HepG2 (cell line): ENCODE measurements around the gene UGP2. TPM values are rescaled to one million over a fixed set of nuclear protein-coding genes. Genes with fewer than 3 reads are reported as not detected.

ENCODE experiments used
- ATAC-seq: fragments of 200-7000 bp; cut with Tn5 transposase; 3 replicates; pipeline ENCODE4 v1.9.1; 2020; ENCODE audit warnings: mild to moderate bottlenecking, moderate library complexity
- BruUV-seq: library from RNA; stranded (reverse); fragments of 400-500 nt; replicated peaks from 2 replicates; lab custom pipeline; 2021; lab: Mats Ljungman, UMichigan
- CTCF ChIA-PET: fragments of 300-600 bp; formaldehyde crosslinking; extraction: SDS; loops from one replicate; lab custom pipeline; 2021; ENCODE audit warnings: low total read pairs, inconsistent platforms, low intra/inter-chr PET ratio; lab: Yijun Ruan, JAX
- POLR2A ChIA-PET: fragments of 350-600 bp; sonication (Branson Sonifier 250); formaldehyde crosslinking; loops from one replicate; lab custom pipeline; 2020; ENCODE audit warnings: antibody characterized with exemption, inconsistent platforms; lab: Yijun Ruan, JAX
- DNase-seq: peaks from one replicate; pipeline ENCODE4 v3.0.0-alpha.2; 2015; ENCODE audit warnings: low spot score
- FAIRE-seq: peaks from 3 replicates; lab custom pipeline; 2011; peaks lifted over from hg19 to GRCh38; lab: Jason Lieb, UNC
- H2AFZ ChIP-seq: one replicate; pipeline ENCODE4 v1.6.1; 2011; ENCODE audit warnings: low read length, inconsistent platforms
- H3K27ac ChIP-seq: fragments of 300-600 bp; 3 replicates; pipeline ENCODE4 v1.8.0; 2011; ENCODE audit warnings: mixed run types, mild to moderate bottlenecking, mixed read lengths, low read length, inconsistent platforms; ENCODE audit not compliant: insufficient read depth; ENCODE audit errors: extremely low read length
- H3K27me3 ChIP-seq, 2 experiments: fragments of 200-600 bp in 1 of 2; 2 replicates in 1 of 2; 3 replicates in 1 of 2; pipeline versions ENCODE4 v1.6.0 to v1.8.0; 2011; ENCODE audit warnings: low read length in 2 of 2, mild to moderate bottlenecking in 2 of 2, moderate library complexity in 2 of 2, inconsistent platforms in 1 of 2; ENCODE audit not compliant: insufficient read depth in 2 of 2, control insufficient read depth in 1 of 2
- H3K36me3 ChIP-seq, 2 experiments: fragments of 200-600 bp in 1 of 2; replicated peaks in 1 of 2; 2 replicates in 1 of 2; 3 replicates in 1 of 2; pipeline versions ENCODE4 v1.5.1 to v1.8.0; 2011; ENCODE audit warnings: low read length in 2 of 2, inconsistent platforms in 1 of 2; ENCODE audit not compliant: insufficient read depth in 2 of 2, control insufficient read depth in 1 of 2
- H3K4me1 ChIP-seq: 2 replicates; pipeline ENCODE4 v1.5.1; 2012; ENCODE audit warnings: low read length, inconsistent platforms; ENCODE audit not compliant: insufficient read depth
- H3K4me2 ChIP-seq: 2 replicates; pipeline ENCODE4 v1.6.0; 2011; ENCODE audit warnings: low read depth, low read length, inconsistent platforms
- H3K4me3 ChIP-seq, 3 experiments: fragments of 200-600 bp in 1 of 3; sonication (generic), shearing (Covaris generic) in 1 of 3; replicated peaks in 1 of 3; 2 replicates each; pipeline ENCODE4 v1.5.1; 2011 to 2016; ENCODE audit warnings: low read length in 3 of 3, inconsistent platforms in 2 of 3, low read depth in 2 of 3, mild to moderate bottlenecking in 2 of 3, control low read depth in 1 of 3, mixed read lengths in 1 of 3; ENCODE audit not compliant: insufficient read depth in 1 of 3
- H3K79me2 ChIP-seq: one replicate; pipeline ENCODE4 v1.6.1; 2011; ENCODE audit warnings: low read length, inconsistent platforms; ENCODE audit not compliant: insufficient read depth
- H3K9ac ChIP-seq: 2 replicates; pipeline ENCODE4 v1.6.0; 2011; ENCODE audit warnings: mild to moderate bottlenecking, low read depth, low read length, inconsistent platforms; ENCODE audit not compliant: insufficient read depth
- H3K9me3 ChIP-seq: 2 replicates; pipeline ENCODE4 v1.5.1; 2012; ENCODE audit warnings: mild to moderate bottlenecking, low read length
- H4K20me1 ChIP-seq: 2 replicates; pipeline ENCODE4 v1.6.0; 2011; ENCODE audit warnings: inconsistent platforms, mild to moderate bottlenecking, low read length, moderate library complexity; ENCODE audit not compliant: insufficient read depth
- CHD4 ChIP-seq: fragments of 200-600 bp; sonication (generic); IDR thresholded peaks from 2 replicates; pipeline ENCODE4 v1.7.0; 2017; ENCODE audit warnings: mild to moderate bottlenecking, low read length, borderline replicate concordance
- DNMT1 ChIP-seq: sonication (generic); formaldehyde crosslinking; IDR thresholded peaks from 2 replicates; pipeline ENCODE4 v1.5.1; 2020; ENCODE audit warnings: mild to moderate bottlenecking, missing genetic modification reagents
- FOXP1 ChIP-seq, 2 experiments: fragments of 450-650 bp in 1 of 2; IDR thresholded peaks; 2 replicates each; pipeline ENCODE4 v1.6.1; 2017 to 2018; ENCODE audit warnings: antibody characterized with exemption in 1 of 2
- GABPB1 ChIP-seq: IDR thresholded peaks from 2 replicates; pipeline ENCODE4 v1.6.1; 2016; ENCODE audit warnings: mild to moderate bottlenecking, missing genetic modification reagents, moderate library complexity, missing compliant biosample characterization
- GRHL1 ChIP-seq: sonication (generic); formaldehyde crosslinking; conservative IDR thresholded peaks from 2 replicates; pipeline ENCODE4 v1.8.0; 2022; ENCODE audit warnings: missing genetic modification reagents
- NFE2L1 ChIP-seq: sonication (generic); formaldehyde crosslinking; IDR thresholded peaks from 2 replicates; pipeline ENCODE4 v1.4.0; 2020; ENCODE audit warnings: missing genetic modification reagents, mild to moderate bottlenecking, borderline replicate concordance
- PCBP2 ChIP-seq: fragments of 200-400 bp; formaldehyde crosslinking; optimal IDR thresholded peaks from 2 replicates; pipeline ENCODE3; 2018; ENCODE audit warnings: low read length, low read depth; ENCODE audit not compliant: poor library complexity, severe bottlenecking
- SOX13 ChIP-seq, 3 experiments: fragments of 450-650 bp in 1 of 3; sonication (generic) in 1 of 3; formaldehyde crosslinking in 1 of 3; IDR thresholded peaks in 2 of 3; conservative IDR thresholded peaks in 1 of 3; 2 replicates each; pipeline versions ENCODE4 v1.5.0 to v1.6.1; 2016 to 2020; ENCODE audit warnings: antibody characterized with exemption in 1 of 3, mild to moderate bottlenecking in 1 of 3, missing compliant biosample characterization in 1 of 3, missing genetic modification reagents in 1 of 3, moderate library complexity in 1 of 3
- XBP1 ChIP-seq: sonication (generic); formaldehyde crosslinking; IDR thresholded peaks from 2 replicates; pipeline ENCODE4 v1.5.0; 2020; ENCODE audit warnings: missing genetic modification reagents
- ZBTB20 ChIP-seq: sonication (generic); formaldehyde crosslinking; IDR thresholded peaks from 2 replicates; pipeline ENCODE4 v1.8.1; 2023; ENCODE audit warnings: missing genetic modification reagents, low read depth, mild to moderate bottlenecking, borderline replicate concordance
- ZNF33A ChIP-seq: sonication (generic); formaldehyde crosslinking; IDR thresholded peaks from 2 replicates; pipeline ENCODE4 v1.5.1; 2020; ENCODE audit warnings: missing genetic modification reagents, mild to moderate bottlenecking, moderate library complexity, borderline replicate concordance
- ZNF501 ChIP-seq: sonication (generic); formaldehyde crosslinking; IDR thresholded peaks from 2 replicates; pipeline ENCODE4 v1.5.1; 2020; ENCODE audit warnings: mild to moderate bottlenecking, moderate library complexity, missing genetic modification reagents
- ZNF563 ChIP-seq: sonication (generic); formaldehyde crosslinking; IDR thresholded peaks from 2 replicates; pipeline ENCODE4 v1.8.0; 2022; ENCODE audit warnings: mild to moderate bottlenecking, moderate library complexity, missing genetic modification reagents
- ZNF589 ChIP-seq: sonication (generic); formaldehyde crosslinking; conservative IDR thresholded peaks from 2 replicates; pipeline ENCODE4 v1.8.0; 2022; ENCODE audit warnings: mild to moderate bottlenecking, moderate library complexity, missing genetic modification reagents
- WGBS: methylation state at CpG from one replicate; pipeline ENCODE4 v1.1.6; 2017; ENCODE audit warnings: low lambda C conversion rate; 5-methylcytosine and 5-hydroxymethylcytosine counted together
- in situ Hi-C: cut with HindIII; loops from 2 replicates; pipeline ENCODE4 v1.10.0; 2017; ENCODE audit warnings: low pct_unique_long_range_greater_than_20kb; ENCODE audit not compliant: extremely low pct_ligation_motif_present
- intact Hi-C: fragments of 100-400 bp; cut with micrococcal nuclease; formaldehyde crosslinking; loops from one replicate; pipeline ENCODE4 v1.10.0; 2022; ENCODE audit not compliant: unreplicated experiment
- polyA plus RNA-seq, 8 experiments: library from polyadenylated mRNA; depleted of rRNA in 3 of 8; stranded (reverse) in 7 of 8; unstranded in 1 of 8; fragments of >200 nt; fragmentation: Illumina TruSeq in 4 of 8; extraction: Trizol in 4 of 8; gene quantifications; 2 replicates each; pipeline versions ENCODE4 v1.2.1 to v1.2.3, GENCODE V29; 2011 to 2016; ENCODE audit warnings: low read depth in 4 of 8, missing spikeins in 1 of 8, mixed read lengths in 1 of 8; ENCODE audit not compliant: insufficient read depth in 1 of 8
- total RNA-seq, 5 experiments: library from RNA; depleted of rRNA; stranded (reverse); fragments of >200 nt; fragmentation: Illumina TruSeq; extraction: Trizol; gene quantifications; 2 replicates each; pipeline ENCODE4 v1.2.3, GENCODE V29; 2016; ENCODE audit warnings: low read depth in 1 of 5
- TF ChIP-seq, protein P1 (sequence below): sonication (generic); formaldehyde crosslinking; IDR thresholded peaks from 2 replicates; pipeline ENCODE4 v1.4.0; 2020; ENCODE audit warnings: missing genetic modification reagents, mild to moderate bottlenecking, borderline replicate concordance
- TF ChIP-seq, protein P2 (sequence below): sonication (generic); formaldehyde crosslinking; conservative IDR thresholded peaks from 2 replicates; pipeline ENCODE4 v1.4.0; 2020; ENCODE audit warnings: missing genetic modification reagents
- TF ChIP-seq, protein P3 (sequence below): IDR thresholded peaks from 2 replicates; pipeline ENCODE4 v1.6.1; 2016; ENCODE audit warnings: mild to moderate bottlenecking, missing biosample characterization, missing genetic modification reagents

UGP2 gene
- total and polyA plus RNA-seq, 2 of the 13 experiments (the other 11 are each of a cell fraction or from before 2014, with no cell fraction given), result 96.0 to 134 TPM

GRCh38 chr2:63882395-63883105 lies 40.9 kb downstream of the UGP2 start:
- intact Hi-C loops, result no loop called here
- Histone ChIP-seq H4K20me1 (no peaks in the 10 kb centered on the region), H3K27ac (no peak overlapping the region), H3K4me2 (no peak overlapping the region), H2AFZ (no peak overlapping the region), H3K79me2 (peaks cover 9% of the 10 kb centered on the region), H3K27me3 (no peaks in the 10 kb centered on the region), H3K9ac (no peak overlapping the region), H3K4me1 (peaks cover 5% of the 10 kb centered on the region), H3K9me3 (no peaks in the 10 kb centered on the region), H3K36me3 (peaks cover 23 to 67% of the 10 kb centered on the region in 2 experiments), H3K4me3 (no peak overlapping the region)
- no TSS peak for BruUV-seq
- TF ChIP-seq ZNF501 (no peak), CHD4 (no peak), DNMT1 (CRISPR knock-in tag) (no peak), GABPB1 (no peak), ZNF33A (no peak), SOX13 (IDR thresholded peaks at IDR 0.05) (no peak), SOX13 (CRISPR knock-in tag; conservative IDR thresholded peaks at IDR 0.05 in 1 of 2, IDR thresholded peaks at IDR 0.05 in 1 of 2) (no peak), ZNF589 (CRISPR knock-in tag) (no peak), GRHL1 (CRISPR knock-in tag) (no peak), FOXP1 (IDR thresholded peaks at IDR 0.05) (no peak), FOXP1 (CRISPR knock-in tag; IDR thresholded peaks at IDR 0.05) (no peak), ZBTB20 (CRISPR knock-in tag) (no peak), NFE2L1 (no peak), XBP1 (CRISPR knock-in tag) (no peak), PCBP2 (no peak), ZNF563 (CRISPR knock-in tag) (no peak)
- TF ChIP-seq, protein P1, sequence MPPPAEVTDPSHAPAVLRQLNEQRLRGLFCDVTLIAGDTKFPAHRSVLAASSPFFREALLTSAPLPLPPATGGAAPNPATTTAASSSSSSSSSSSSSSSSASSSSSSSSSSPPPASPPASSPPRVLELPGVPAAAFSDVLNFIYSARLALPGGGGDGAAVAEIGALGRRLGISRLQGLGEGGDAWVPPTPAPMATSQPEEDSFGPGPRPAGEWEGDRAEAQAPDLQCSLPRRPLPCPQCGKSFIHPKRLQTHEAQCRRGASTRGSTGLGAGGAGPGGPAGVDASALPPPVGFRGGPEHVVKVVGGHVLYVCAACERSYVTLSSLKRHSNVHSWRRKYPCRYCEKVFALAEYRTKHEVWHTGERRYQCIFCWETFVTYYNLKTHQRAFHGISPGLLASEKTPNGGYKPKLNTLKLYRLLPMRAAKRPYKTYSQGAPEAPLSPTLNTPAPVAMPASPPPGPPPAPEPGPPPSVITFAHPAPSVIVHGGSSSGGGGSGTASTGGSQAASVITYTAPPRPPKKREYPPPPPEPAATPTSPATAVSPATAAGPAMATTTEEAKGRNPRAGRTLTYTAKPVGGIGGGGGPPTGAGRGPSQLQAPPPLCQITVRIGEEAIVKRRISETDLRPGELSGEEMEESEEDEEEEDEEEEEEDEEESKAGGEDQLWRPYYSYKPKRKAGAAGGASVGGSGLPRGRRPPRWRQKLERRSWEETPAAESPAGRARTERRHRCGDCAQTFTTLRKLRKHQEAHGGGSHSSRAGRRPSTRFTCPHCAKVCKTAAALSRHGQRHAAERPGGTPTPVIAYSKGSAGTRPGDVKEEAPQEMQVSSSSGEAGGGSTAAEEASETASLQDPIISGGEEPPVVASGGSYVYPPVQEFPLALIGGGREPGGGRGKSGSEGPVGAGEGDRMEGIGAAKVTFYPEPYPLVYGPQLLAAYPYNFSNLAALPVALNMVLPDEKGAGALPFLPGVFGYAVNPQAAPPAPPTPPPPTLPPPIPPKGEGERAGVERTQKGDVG (CRISPR knock-in tag), result no peak
- TF ChIP-seq, protein P2, sequence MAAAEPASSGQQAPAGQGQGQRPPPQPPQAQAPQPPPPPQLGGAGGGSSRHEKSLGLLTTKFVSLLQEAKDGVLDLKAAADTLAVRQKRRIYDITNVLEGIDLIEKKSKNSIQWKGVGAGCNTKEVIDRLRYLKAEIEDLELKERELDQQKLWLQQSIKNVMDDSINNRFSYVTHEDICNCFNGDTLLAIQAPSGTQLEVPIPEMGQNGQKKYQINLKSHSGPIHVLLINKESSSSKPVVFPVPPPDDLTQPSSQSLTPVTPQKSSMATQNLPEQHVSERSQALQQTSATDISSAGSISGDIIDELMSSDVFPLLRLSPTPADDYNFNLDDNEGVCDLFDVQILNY (CRISPR knock-in tag), result no peak
- TF ChIP-seq, protein P3, sequence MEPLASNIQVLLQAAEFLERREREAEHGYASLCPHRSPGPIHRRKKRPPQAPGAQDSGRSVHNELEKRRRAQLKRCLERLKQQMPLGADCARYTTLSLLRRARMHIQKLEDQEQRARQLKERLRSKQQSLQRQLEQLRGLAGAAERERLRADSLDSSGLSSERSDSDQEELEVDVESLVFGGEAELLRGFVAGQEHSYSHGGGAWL, result no peak
- CTCF ChIA-PET, result no interaction called here
- WGBS, result 96% methylated on average over 3 of the region's 3 CpGs
- ATAC-seq, result no peak
- no peak for FAIRE-seq
- no peak for DNase-seq
- POLR2A ChIA-PET, result no interaction called here
- in situ Hi-C loops, result no loop called here
